NCI-H1417 (cell line): Measurements from ENCODE around the gene TBC1D22A.
"Not testable (repeated sequence)": the region's sequence is repeated elsewhere in the genome, so short reads cannot be mapped to it uniquely, and the experiment has no call there.

Experiments used
- DNase-seq, 3 experiments: peaks; one replicate each; lab custom pipeline; 2025; lab: John Stamatoyannopoulos, UW

The TBC1D22A gene

GRCh38 chr22:47105085-47105484 is 342.6 kb downstream of the TBC1D22A start:
- DNase-seq = no peak

- no peak for DNase-seq
Measured at GRCh38 chr22:47106806-47107205, 344.4 kb downstream of the TBC1D22A start.

DNA sequence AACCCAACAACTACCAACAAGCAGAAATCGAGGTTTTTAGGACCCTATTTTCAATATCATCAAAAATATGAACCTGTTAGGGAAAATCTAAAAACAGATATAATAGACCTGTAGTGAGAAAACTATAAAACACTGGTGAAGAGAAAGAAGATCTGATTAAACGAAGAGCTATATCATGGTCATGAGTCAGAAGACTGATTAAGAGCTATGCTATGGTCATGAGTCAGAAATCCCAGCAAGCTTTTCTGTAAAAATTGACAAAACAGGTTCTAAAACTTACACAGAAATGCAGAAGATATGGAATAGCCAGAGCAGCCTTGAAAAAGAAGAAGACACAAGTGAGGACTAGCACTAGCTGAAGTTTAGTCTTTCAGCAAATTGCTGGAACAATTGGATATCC is 345.0 kb downstream of the TBC1D22A start:
- no peak for DNase-seq

GRCh38 chr22:47110817-47111443 is 348.5 kb downstream of the TBC1D22A start:
- no peak for DNase-seq

DNA sequence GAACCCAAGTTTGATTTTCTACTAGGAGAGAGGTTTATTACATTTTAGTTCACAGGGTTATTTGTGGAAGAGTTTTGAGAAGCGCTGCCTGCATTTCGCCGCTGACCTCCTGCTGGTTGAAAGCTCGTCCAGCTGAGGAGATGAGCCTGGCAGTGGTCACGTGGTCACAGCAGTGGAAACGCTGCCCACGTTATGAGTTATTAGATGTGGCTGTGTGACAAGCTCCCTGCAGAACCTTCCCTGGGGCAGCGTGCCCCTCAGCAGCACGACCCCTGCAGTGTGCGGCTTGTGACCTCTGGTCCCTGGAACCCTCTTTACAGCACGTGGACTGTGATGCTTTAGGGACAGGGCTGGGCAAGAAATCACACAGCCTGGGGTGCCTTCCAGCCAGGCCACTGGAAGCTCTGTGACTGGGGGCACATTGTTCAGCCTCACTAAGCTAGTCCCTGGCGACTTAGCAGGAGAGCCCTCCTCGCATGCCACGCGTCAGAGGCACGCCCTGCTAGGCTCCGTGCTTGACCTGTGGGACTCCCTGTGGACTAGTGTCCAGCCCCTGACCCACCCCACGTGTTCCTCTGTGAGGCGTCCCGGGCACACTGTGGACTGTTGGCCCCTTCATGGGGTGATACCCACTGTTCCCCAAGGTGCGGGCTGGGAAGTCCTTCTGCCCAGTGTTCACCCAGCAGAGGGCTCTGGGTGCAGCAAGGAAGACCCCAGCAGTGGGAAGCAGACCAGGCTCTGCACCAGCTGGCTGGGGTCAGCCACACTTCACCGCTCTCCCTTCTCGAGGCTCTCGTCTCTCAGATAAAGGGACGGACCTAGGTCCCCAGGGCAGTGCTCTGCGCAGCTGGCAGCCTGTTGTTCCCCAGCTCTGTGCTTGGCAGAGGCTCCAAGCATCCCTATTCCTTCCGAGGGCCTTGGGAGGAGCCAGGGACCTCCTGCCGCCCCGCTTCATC is 349.5 kb downstream of the TBC1D22A start:
- no peak for DNase-seq

DNA sequence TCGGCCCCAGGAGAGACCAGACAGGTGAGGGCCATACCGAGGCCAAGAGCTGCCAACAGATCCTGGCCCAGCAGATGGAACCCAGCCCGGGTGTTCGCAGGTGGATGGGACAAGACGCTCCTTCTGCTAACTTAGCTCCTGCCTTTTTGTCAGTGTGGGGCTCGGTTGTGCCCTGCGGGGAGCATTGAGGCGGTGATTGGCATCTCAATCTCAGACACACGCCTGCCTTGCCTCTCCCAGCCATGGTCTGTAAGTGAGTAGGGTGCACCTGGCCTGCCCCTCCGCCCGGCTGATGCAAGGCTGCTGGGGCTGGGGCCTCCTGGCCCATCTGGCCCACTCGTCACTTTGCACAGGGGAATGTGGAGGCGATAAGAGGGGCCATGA is 350.1 kb downstream of the TBC1D22A start:
- DNase-seq = no peak

DNA sequence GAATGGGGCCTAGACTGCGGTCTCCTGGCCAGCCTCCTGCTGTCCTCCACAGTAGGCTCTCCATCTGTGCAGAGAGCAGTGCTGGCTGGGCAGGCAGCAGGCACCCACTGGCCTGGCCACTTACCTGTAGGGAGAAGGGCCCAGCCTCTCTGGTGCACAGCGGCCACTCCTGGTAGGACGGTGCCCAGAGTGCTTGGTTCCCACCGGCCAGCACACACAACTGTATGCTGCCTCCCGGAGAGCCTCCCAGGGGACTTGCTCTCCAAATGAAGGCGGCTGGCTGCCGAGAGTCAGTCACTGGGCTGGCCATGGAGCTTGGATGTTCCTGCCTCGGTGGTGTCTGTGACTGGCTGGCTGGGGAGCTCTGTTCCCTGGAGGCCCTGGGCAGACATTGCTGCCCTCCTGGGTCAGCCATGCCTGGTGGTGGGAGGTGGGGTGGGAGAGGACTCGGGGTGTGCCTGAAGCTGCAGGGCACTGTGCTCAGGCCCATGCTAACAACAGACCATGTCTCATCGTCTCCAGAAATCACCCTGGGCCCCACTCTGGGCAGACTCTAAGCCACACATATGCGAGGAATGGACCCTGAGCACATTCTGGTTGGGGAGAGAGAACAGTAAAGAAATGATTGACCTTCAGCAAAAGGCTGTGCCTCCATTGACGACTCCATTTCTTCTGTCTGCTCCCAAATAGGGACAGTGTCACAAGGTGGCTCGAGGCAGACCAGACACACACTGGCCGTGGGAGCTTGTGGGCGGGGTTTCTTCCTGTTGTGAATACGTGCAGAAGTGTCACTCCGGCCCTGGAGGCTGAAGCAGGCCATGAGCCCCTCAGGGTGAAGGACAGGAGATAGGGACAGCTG is 350.8 kb downstream of the TBC1D22A start:
- no peak for DNase-seq

DNA sequence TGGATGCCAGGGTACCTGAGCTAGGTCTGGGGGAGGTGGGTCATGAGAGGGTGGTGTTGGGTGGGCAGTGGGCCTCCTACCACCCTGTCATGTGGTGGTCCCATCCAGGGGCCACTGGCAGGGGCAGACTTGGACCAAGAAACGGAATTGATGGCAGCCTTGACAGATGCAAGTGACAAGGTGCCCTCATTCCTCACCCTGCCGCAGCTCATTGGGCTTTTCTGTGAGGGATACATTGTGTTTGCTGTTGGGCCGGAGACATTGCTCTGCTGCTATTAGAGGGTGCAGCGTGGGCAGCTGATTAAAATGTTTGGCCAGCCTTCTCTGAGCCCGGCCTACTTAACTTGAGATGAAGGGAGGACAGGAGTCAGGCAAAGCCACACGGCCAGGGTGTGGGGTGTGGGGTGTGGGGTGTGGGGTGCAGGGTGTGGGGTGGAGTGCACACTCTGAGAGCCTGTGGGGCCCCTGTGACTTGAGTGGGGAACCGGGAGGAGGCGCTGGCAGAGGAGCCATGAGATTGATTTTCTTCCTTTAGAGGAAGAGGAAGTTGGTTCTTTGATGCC is 351.5 kb downstream of the TBC1D22A start:
- DNase-seq = no peak

DNA sequence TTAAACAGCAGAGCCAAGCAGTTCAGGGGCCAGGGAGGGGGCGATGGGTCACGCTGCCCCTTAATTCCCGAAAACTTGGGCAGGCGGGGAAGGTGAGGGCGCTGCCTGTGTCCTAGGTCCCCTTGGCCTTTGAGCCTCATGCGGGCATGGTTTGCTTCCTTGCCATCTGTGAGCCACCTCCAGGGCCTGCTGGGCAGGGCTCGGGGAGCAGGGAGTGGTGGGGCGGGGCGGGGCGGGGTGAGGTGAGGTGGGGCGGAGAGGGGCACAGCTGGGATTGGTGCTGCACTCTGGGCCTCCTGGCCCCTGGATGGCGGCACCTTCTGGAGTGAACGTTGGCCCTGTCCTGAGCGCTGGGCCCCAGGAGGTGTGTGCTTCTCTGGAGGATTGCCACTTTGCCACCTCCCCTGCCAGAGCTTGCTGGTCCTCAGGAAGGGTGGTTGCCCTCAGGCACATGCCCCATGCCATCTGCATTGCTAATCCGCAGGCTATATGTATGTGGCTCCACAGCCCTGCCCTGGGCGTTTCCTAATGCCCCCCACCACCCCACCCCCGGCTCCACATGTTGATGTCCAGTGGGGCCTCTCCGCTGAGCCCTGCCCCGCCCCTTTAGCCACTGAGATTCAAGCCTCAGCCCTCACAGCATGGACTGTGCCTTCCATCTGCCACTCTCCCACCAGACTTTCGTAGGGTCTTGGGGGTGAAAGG is 352.5 kb downstream of the TBC1D22A start:
- DNase-seq = no peak

DNA sequence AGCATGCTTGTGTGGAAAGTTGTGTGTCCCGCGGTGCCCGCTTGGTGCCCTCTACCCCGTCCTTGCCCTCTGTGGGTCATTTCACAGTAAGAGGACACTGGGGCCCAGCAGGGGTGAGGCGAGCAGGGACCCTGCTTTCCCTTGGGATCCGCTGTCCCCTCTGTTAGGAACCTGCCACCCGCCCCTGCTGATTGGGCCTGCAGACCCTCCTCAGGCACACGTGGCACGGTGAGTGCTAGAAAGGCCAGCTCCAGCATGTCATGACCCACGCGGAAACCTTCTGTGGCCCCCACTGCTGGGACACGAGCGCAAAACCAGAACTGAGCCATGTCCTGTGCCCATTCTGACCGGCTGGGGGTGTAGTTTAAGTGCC is 353.1 kb downstream of the TBC1D22A start:
- DNase-seq = no peak

DNA sequence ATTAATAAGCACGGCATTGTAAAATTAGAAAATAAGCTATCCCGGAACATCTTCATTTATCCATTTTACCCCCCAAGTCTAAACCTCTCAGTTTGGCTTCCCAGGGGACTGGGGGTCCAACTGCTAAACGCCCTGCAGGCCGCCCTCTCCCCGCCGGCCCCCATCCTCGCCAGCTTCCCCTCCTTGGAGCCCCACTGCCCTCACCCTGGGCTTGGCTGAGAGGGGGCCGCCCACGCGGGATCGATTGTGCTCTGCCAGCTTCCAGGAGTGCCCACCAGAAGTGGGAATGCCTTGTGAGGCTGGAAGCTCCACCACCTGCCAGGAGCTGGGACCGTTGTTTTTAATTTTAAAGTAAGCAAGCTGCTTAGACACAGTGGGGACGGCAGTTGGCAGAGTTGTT is 353.5 kb downstream of the TBC1D22A start:
- no peak for DNase-seq

- no peak for DNase-seq
Measured at GRCh38 chr22:47116426-47117341, 354.2 kb downstream of the TBC1D22A start.

- DNase-seq = not testable (repeated sequence)
Measured at GRCh38 chr22:47117442-47117841, 355.0 kb downstream of the TBC1D22A start.

DNA sequence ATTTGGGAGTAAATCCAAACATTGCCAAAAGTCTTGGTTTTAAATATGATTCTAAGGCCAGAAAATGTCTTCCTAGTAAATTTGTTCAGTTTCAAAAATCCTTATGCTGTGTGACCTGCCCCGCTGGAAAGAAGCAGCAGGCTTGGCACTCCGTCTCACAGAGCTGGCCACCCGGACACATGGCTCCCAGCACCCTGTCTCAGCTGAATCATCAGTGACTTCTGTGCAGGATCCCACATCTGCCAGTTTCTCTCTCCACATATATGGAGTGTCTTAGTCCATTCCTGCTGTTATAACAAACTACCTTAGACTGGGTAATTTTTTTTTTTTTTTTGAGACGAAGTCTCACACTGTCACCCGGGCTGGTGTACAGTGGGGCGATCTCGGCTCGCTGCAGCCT is 356.7 kb downstream of the TBC1D22A start:
- DNase-seq = no peak

- no peak for DNase-seq
Measured at GRCh38 chr22:47120399-47120798, 357.9 kb downstream of the TBC1D22A start.

DNA sequence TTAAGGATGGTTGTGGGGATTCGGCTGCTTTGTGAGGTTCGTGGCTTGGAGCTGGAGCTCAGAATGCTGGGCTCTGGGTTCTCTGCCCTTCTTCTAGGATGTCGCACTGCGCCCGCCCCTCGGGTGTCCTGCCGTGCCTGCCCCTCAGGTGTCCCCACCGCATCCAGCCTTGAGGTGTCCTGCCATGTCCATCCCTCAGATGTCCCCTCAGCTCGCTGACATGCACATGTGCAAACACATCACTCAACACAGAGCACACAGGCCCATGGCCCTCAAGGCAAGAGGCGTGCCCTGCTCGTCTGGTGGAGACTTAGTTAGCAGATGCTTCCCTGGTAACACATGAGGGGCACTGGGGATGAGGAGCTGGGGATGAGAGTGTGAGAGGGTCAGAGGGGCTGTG is 359.3 kb downstream of the TBC1D22A start:
- no peak for DNase-seq

DNA sequence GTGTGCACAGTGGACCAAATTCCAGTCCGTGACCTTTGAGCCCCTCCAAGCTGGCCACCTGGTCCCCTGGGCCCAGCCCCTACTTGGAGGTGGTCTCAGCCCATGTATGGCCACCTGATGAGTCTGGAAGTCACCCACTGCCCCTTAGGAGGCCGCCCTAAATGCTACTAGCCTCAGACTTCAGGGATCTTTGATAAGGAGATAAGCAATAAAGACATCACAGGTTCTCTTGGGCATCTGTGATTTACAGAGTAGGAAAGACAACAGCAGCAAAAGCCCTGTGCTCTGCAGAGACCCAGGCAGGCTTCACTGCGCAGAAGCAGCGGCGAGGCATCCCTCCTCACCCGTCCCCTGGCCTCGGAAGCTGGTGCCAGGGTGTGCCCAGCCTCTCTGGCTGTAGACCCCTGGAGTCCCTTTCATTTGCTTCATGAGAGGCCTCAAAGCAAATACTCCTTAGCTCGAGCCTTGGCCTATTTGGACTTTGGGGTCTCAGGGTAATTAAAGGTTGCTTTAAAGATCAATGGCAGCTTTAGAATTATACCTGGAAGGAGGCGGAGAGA is 360.1 kb downstream of the TBC1D22A start:
- no peak for DNase-seq

GRCh38 chr22:47123006-47123826 is 360.8 kb downstream of the TBC1D22A start:
- DNase-seq = no peak

GRCh38 chr22:47123827-47124442 is 361.5 kb downstream of the TBC1D22A start:
- DNase-seq = no peak
